H1 (cell line): ENCODE results near the gene H6PD. TPM values are rescaled to one million over a fixed set of nuclear protein-coding genes. Genes with fewer than 3 reads are reported as not detected.

ENCODE experiments used
- CTCF ChIA-PET: fragments of 300-600 bp; sonication (Branson Sonifier 250); formaldehyde crosslinking; loops from one replicate; lab custom pipeline; 2021; ENCODE audit not compliant: partially characterized antibody; lab: Charles Lee
- POLR2A ChIA-PET: fragments of 300-600 bp; sonication (Branson Sonifier 250); formaldehyde crosslinking; loops from one replicate; lab custom pipeline; 2021; ENCODE audit warnings: inconsistent platforms; ENCODE audit not compliant: partially characterized antibody; lab: Charles Lee
- DNase-seq, 2 experiments: peaks; one replicate each; pipeline versions ENCODE4 v3.0.0 to v3.0.0-alpha.2; 2010 to 2022; ENCODE audit warnings: low spot score in 2 of 2, low read depth in 1 of 2, mixed read lengths in 1 of 2
- FAIRE-seq: peaks from 2 replicates; lab custom pipeline; 2011; peaks lifted over from hg19 to GRCh38; lab: Jason Lieb, UNC
- H2AFZ ChIP-seq: 2 replicates; pipeline ENCODE4 v1.8.1; 2012; ENCODE audit warnings: low read length, inconsistent platforms
- H2AK5ac ChIP-seq: 2 replicates; pipeline ENCODE4 v1.6.1; 2013; ENCODE audit warnings: low read depth, low read length
- H2BK120ac ChIP-seq: replicated peaks from 2 replicates; pipeline ENCODE3; 2013; ENCODE audit warnings: low read depth, low read length, inconsistent platforms
- H2BK12ac ChIP-seq: 2 replicates; pipeline ENCODE4 v1.6.1; 2013; ENCODE audit warnings: low read depth, low read length
- H2BK15ac ChIP-seq: 2 replicates; pipeline ENCODE4 v1.6.1; 2013; ENCODE audit warnings: low read length
- H2BK20ac ChIP-seq: 2 replicates; pipeline ENCODE4 v1.6.1; 2013; ENCODE audit warnings: low read length
- H2BK5ac ChIP-seq: 2 replicates; pipeline ENCODE4 v1.6.1; 2013; ENCODE audit warnings: low read depth, low read length
- H3K14ac ChIP-seq: 2 replicates; pipeline ENCODE4 v1.6.1; 2013; ENCODE audit warnings: inconsistent platforms; ENCODE audit not compliant: insufficient read length
- H3K18ac ChIP-seq: 2 replicates; pipeline ENCODE4 v1.6.1; 2013; ENCODE audit warnings: low read length; ENCODE audit errors: extremely low read depth
- H3K23ac ChIP-seq: 2 replicates; pipeline ENCODE4 v1.6.1; 2013; ENCODE audit warnings: inconsistent platforms; ENCODE audit not compliant: insufficient read length
- H3K23me2 ChIP-seq: 2 replicates; pipeline ENCODE4 v1.6.1; 2013; ENCODE audit warnings: low read depth, low read length
- H3K27ac ChIP-seq: 2 replicates; pipeline ENCODE4 v1.6.1; 2011; ENCODE audit warnings: low read depth, low read length, inconsistent platforms
- H3K27me3 ChIP-seq, 4 experiments: replicated peaks in 1 of 4; 1 replicate in 1 of 4; 2 replicates in 3 of 4; pipeline versions ENCODE4 v1.6.1 to v1.8.1; 2011 to 2013; ENCODE audit warnings: low read length in 3 of 4, mild to moderate bottlenecking in 3 of 4, inconsistent platforms in 2 of 4, mixed read lengths in 2 of 4, moderate library complexity in 1 of 4; ENCODE audit not compliant: control insufficient read depth in 3 of 4, insufficient read depth in 3 of 4; ENCODE audit errors: extremely low read depth in 1 of 4
- H3K36me3 ChIP-seq, 4 experiments: 2 replicates each; pipeline versions ENCODE4 v1.6.1 to v1.8.1; 2011 to 2013; ENCODE audit warnings: mild to moderate bottlenecking in 4 of 4, low read length in 3 of 4, moderate library complexity in 2 of 4, control low read depth in 1 of 4, inconsistent platforms in 1 of 4; ENCODE audit not compliant: insufficient read depth in 4 of 4, control insufficient read depth in 2 of 4
- H3K4ac ChIP-seq: replicated peaks from 2 replicates; pipeline ENCODE3; 2013; ENCODE audit warnings: low read length, low read depth, mixed read lengths, inconsistent platforms; ENCODE audit not compliant: insufficient read length
- H3K4me1 ChIP-seq, 4 experiments: replicated peaks in 1 of 4; 1 replicate in 1 of 4; 2 replicates in 3 of 4; pipeline versions ENCODE4 v1.6.1 to v1.8.1; 2011 to 2013; ENCODE audit warnings: low read length in 3 of 4, inconsistent platforms in 2 of 4, mixed read lengths in 1 of 4; ENCODE audit not compliant: insufficient read depth in 4 of 4, control insufficient read depth in 3 of 4
- H3K4me2 ChIP-seq, 2 experiments: 2 replicates each; pipeline versions ENCODE4 v1.6.1 to v1.8.1; 2011 to 2013; ENCODE audit warnings: low read depth in 2 of 2, low read length in 2 of 2, control low read depth in 1 of 2, inconsistent platforms in 1 of 2, mild to moderate bottlenecking in 1 of 2; ENCODE audit not compliant: insufficient read depth in 1 of 2
- H3K4me3 ChIP-seq, 4 experiments: fragments of 200-600, 300-600 bp in 1 of 4; sonication (generic), shearing (Covaris generic), sonication (Bioruptor Twin) in 1 of 4; 2 replicates each; pipeline versions ENCODE4 v1.5.1 to v1.8.1; 2011 to 2016; ENCODE audit warnings: low read length in 4 of 4, low read depth in 3 of 4, control low read depth in 2 of 4, inconsistent platforms in 2 of 4, mild to moderate bottlenecking in 2 of 4, mixed read lengths in 1 of 4, moderate library complexity in 1 of 4; ENCODE audit not compliant: insufficient read depth in 2 of 4; ENCODE audit errors: extremely low read depth in 1 of 4
- H3K56ac ChIP-seq: replicated peaks from 2 replicates; pipeline ENCODE3; 2013; ENCODE audit warnings: low read depth, mild to moderate bottlenecking, mixed read lengths, low read length, inconsistent platforms; ENCODE audit not compliant: insufficient read length
- H3K79me1 ChIP-seq: 2 replicates; pipeline ENCODE4 v1.6.1; 2013; ENCODE audit warnings: low read depth, low read length, control low read depth
- H3K79me2 ChIP-seq, 2 experiments: 2 replicates each; pipeline versions ENCODE4 v1.6.1 to v1.8.1; 2012 to 2013; ENCODE audit warnings: low read length in 2 of 2, mild to moderate bottlenecking in 2 of 2, inconsistent platforms in 1 of 2; ENCODE audit not compliant: insufficient read depth in 2 of 2, control insufficient read depth in 1 of 2
- H3K9ac ChIP-seq, 4 experiments: replicated peaks in 1 of 4; 1 replicate in 1 of 4; 2 replicates in 3 of 4; pipeline versions ENCODE4 v1.6.1 to v1.8.1; 2011 to 2013; ENCODE audit warnings: low read depth in 3 of 4, low read length in 3 of 4, control low read depth in 2 of 4, mild to moderate bottlenecking in 2 of 4, moderate library complexity in 2 of 4, inconsistent platforms in 1 of 4; ENCODE audit errors: extremely low read depth in 1 of 4
- H3K9me3 ChIP-seq, 2 experiments: 2 replicates each; pipeline versions ENCODE4 v1.6.1 to v1.8.1; 2012 to 2013; ENCODE audit warnings: mild to moderate bottlenecking in 2 of 2, moderate library complexity in 2 of 2, control low read depth in 1 of 2, inconsistent platforms in 1 of 2, low read depth in 1 of 2, low read length in 1 of 2, mixed read lengths in 1 of 2; ENCODE audit not compliant: insufficient read depth in 2 of 2
- H4K20me1 ChIP-seq, 2 experiments: replicated peaks in 1 of 2; 2 replicates each; pipeline versions ENCODE3 to v1.8.1; 2011 to 2013; ENCODE audit warnings: inconsistent platforms in 2 of 2, low read length in 2 of 2, mild to moderate bottlenecking in 1 of 2; ENCODE audit not compliant: insufficient read depth in 2 of 2, control insufficient read depth in 1 of 2
- H4K5ac ChIP-seq: 2 replicates; pipeline ENCODE4 v1.6.1; 2013; ENCODE audit warnings: low read length, low read depth, mixed read lengths, inconsistent platforms; ENCODE audit not compliant: insufficient read length
- H4K8ac ChIP-seq: 2 replicates; pipeline ENCODE4 v1.8.0; 2013; ENCODE audit warnings: mild to moderate bottlenecking, moderate library complexity, low read length, inconsistent platforms; ENCODE audit not compliant: insufficient read depth; ENCODE audit errors: extremely low read depth
- H4K91ac ChIP-seq: replicated peaks from 2 replicates; pipeline ENCODE3; 2013; ENCODE audit warnings: low read length, mixed read lengths, inconsistent platforms; ENCODE audit not compliant: insufficient read length
- EGR1 ChIP-seq: IDR thresholded peaks from 2 replicates; pipeline ENCODE4 v1.6.1; 2011; ENCODE audit warnings: low read depth, low read length, borderline replicate concordance
- KDM1A ChIP-seq: fragments of 200-600, 300-600 bp; sonication (generic); IDR thresholded peaks from 2 replicates; pipeline ENCODE4 v1.7.1; 2016; ENCODE audit warnings: mild to moderate bottlenecking, low read length, borderline replicate concordance
- WGBS, 2 experiments: shearing (Covaris generic) in 1 of 2; methylation state at CpG; one replicate each; pipeline versions ENCODE4 v1.1.6 to v1.1.7; 2013 to 2015; ENCODE audit warnings: low lambda C conversion rate in 2 of 2, mixed read lengths in 2 of 2, inconsistent platforms in 1 of 2, low coverage in 1 of 2, missing lambda C conversion rate in 1 of 2; ENCODE audit not compliant: insufficient replicate concordance in 2 of 2, insufficient coverage in 1 of 2, insufficient read length in 1 of 2; ENCODE audit errors: extremely low coverage in 1 of 2, missing lambda C conversion rate in 1 of 2; 5-methylcytosine and 5-hydroxymethylcytosine counted together
- polyA plus RNA-seq, 7 experiments: library from polyadenylated mRNA; depleted of rRNA in 3 of 7; stranded (reverse) in 5 of 7; unstranded in 2 of 7; fragments of >200 nt in 5 of 7; fragments of 200-250 nt in 2 of 7; gene quantifications; 1 replicate in 5 of 7; 2 replicates in 1 of 7; 4 replicates in 1 of 7; pipeline versions ENCODE4 v1.2.1 to v1.2.3, GENCODE V29; 2011 to 2013; ENCODE audit warnings: missing spikeins in 2 of 7, mixed read lengths in 2 of 7
- total RNA-seq: library from RNA; stranded (reverse); fragmentation: NEBNext Ultra II Directional; extraction: Animal tissue kit (Norgen Biotek cat#: 25700); gene quantifications from 2 replicates; pipeline ENCODE4 v1.2.1, GENCODE V29; 2021

H6PD gene
- total and polyA plus RNA-seq, 2 of the 8 experiments (the other 6 are each of a cell fraction or from before 2014, with no cell fraction given): 3.6 to 3.8 TPM

DNA sequence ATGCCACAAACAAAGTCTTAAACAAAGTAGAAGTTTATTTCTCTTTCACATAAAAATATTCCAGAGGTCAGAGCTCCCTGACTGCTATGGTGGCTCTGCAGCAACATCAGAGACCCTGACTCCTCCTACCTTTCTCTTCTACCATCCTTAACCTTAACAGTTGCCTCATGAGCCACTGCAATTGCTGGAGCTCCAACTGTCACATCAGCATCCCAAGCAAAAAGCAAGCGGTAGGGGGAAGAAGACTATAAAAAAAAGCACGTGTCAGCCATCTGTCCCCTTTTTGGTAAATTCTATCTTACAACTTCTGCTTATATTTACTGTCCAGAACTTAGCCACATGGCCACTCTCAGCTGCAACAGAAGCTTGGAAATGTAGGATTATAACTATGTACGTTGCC is 21.8 kb upstream of the H6PD start:
- H3K36me3 ChIP-seq: no peaks in the 10 kb centered on the region
- H4K5ac ChIP-seq: no peak overlapping the region
- H3K79me1 ChIP-seq: no peaks in the 10 kb centered on the region
- no peak overlapping the region for H3K9ac ChIP-seq
- H2AFZ ChIP-seq: no peak overlapping the region
- H3K27ac ChIP-seq: no peak overlapping the region
- no peak overlapping the region for H2BK15ac ChIP-seq
- no peak overlapping the region for H4K91ac ChIP-seq
- POLR2A ChIA-PET: no interaction called here
- no peak overlapping the region for H2BK12ac ChIP-seq
- TF ChIP-seq EGR1: no peak
- peak; percentile 90 for TF ChIP-seq KDM1A
- H2BK120ac ChIP-seq: no peak overlapping the region
- H2BK5ac ChIP-seq: no peak overlapping the region
- H4K8ac ChIP-seq: no peak overlapping the region
- H3K27me3 ChIP-seq: no peaks in the 10 kb centered on the region
- H3K4me3 ChIP-seq: no peak overlapping the region
- no peak overlapping the region for H2BK20ac ChIP-seq
- H3K18ac ChIP-seq: no peak overlapping the region
- FAIRE-seq (no peak), DNase-seq (no peak)
- H3K4me2 ChIP-seq: no peak overlapping the region
- H4K20me1 ChIP-seq: no peaks in the 10 kb centered on the region
- no peak overlapping the region for H3K23ac ChIP-seq
- H3K4me1 ChIP-seq: no peaks in the 10 kb centered on the region
- no peaks in the 10 kb centered on the region for H3K79me2 ChIP-seq
- H3K56ac ChIP-seq: no peak overlapping the region
- H3K23me2 ChIP-seq: no peaks in the 10 kb centered on the region
- no peaks in the 10 kb centered on the region for H3K9me3 ChIP-seq
- WGBS, 2 experiments: 87% methylated on average over 3 of the region's 3 CpGs; no CpG with 5 or more reads in 1 of the 2 experiments
- no peak overlapping the region for H3K4ac ChIP-seq
- H2AK5ac ChIP-seq: no peak overlapping the region
- CTCF ChIA-PET: interaction anchor here (0.6 to 1.0 kb wide), 5 partner anchors 17 to 391 kb away, joined by 3 read pairs; no protein-coding TSS in a partner anchor
- no peak overlapping the region for H3K14ac ChIP-seq
